SK-N-SH treated with all-trans-retinoic acid at 6 μM for 48 hours (cell line): ENCODE results near the gene CIZ1.

ENCODE experiments used
- OSR1 ChIP-seq: fragments of 250-450 bp; sonication (Bioruptor Pico); IDR thresholded peaks from 2 replicates; pipeline ENCODE4 v1.8.0; 2022; ENCODE audit warnings: moderate library complexity, mild to moderate bottlenecking, inconsistent platforms
- ZNF8 ChIP-seq: fragments of 450-650 bp; formaldehyde crosslinking; IDR thresholded peaks from 2 replicates; pipeline ENCODE4 v1.5.0; 2020; ENCODE audit warnings: mild to moderate bottlenecking, moderate library complexity
- TF ChIP-seq, protein P1 (sequence below): fragments of 250-450 bp; sonication (Bioruptor Pico); IDR thresholded peaks from 2 replicates; pipeline ENCODE4 v1.8.0; 2020; ENCODE audit warnings: mild to moderate bottlenecking, moderate library complexity, borderline replicate concordance

DNA sequence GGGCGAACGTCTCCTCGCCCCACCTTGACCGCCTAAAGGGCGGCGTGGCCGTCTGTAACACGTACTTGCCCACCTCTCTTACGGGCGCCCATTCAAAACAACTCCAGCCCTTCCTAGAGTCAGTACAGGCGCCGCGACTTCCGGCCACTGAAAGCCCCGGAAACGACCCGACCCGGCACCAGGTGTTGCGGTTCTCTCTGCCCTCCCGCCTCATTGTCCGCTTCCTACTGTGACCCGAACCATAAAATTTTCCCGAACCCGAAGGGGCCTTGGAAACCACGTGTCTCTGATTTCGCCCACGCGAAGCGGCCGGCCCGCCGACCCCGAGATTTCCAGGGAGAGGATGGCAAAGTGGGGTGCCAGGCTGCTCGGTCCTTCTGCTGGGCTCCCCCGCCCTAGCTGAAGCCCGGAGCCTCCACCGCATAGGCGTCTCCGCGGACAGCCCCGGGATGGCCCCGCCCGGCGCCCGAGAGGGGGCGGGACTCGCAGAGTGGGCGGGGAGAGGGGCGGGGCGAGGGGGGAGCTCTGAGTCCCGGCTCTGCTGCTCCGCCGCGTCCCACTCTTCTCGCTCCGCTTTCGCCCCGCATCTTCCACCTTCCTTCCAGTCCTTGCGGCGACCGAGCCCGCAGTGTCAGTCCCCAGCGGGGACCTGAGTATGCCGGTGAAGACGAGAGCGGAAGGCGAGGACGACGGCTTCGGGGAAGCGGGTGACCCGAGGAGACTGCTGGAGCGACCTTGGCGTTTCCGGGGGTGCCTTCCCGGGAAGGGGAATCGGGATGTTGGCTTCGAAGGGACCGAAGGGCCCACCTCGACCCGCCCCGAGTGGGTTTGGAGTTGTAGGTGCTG, 63.2 kb downstream of the CIZ1 start:
- TF ChIP-seq, protein P1, sequence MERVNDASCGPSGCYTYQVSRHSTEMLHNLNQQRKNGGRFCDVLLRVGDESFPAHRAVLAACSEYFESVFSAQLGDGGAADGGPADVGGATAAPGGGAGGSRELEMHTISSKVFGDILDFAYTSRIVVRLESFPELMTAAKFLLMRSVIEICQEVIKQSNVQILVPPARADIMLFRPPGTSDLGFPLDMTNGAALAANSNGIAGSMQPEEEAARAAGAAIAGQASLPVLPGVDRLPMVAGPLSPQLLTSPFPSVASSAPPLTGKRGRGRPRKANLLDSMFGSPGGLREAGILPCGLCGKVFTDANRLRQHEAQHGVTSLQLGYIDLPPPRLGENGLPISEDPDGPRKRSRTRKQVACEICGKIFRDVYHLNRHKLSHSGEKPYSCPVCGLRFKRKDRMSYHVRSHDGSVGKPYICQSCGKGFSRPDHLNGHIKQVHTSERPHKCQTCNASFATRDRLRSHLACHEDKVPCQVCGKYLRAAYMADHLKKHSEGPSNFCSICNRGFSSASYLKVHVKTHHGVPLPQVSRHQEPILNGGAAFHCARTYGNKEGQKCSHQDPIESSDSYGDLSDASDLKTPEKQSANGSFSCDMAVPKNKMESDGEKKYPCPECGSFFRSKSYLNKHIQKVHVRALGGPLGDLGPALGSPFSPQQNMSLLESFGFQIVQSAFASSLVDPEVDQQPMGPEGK, result no peak
- TF ChIP-seq OSR1 (CRISPR knock-in tag) (no peak), ZNF8 (CRISPR knock-in tag) (no peak)
